ENCODE results near the gene WASHC4.
A peak's percentile ranks its signal among the peaks of the same experiment; 100 is the strongest.

The WASHC4 gene, protein sequence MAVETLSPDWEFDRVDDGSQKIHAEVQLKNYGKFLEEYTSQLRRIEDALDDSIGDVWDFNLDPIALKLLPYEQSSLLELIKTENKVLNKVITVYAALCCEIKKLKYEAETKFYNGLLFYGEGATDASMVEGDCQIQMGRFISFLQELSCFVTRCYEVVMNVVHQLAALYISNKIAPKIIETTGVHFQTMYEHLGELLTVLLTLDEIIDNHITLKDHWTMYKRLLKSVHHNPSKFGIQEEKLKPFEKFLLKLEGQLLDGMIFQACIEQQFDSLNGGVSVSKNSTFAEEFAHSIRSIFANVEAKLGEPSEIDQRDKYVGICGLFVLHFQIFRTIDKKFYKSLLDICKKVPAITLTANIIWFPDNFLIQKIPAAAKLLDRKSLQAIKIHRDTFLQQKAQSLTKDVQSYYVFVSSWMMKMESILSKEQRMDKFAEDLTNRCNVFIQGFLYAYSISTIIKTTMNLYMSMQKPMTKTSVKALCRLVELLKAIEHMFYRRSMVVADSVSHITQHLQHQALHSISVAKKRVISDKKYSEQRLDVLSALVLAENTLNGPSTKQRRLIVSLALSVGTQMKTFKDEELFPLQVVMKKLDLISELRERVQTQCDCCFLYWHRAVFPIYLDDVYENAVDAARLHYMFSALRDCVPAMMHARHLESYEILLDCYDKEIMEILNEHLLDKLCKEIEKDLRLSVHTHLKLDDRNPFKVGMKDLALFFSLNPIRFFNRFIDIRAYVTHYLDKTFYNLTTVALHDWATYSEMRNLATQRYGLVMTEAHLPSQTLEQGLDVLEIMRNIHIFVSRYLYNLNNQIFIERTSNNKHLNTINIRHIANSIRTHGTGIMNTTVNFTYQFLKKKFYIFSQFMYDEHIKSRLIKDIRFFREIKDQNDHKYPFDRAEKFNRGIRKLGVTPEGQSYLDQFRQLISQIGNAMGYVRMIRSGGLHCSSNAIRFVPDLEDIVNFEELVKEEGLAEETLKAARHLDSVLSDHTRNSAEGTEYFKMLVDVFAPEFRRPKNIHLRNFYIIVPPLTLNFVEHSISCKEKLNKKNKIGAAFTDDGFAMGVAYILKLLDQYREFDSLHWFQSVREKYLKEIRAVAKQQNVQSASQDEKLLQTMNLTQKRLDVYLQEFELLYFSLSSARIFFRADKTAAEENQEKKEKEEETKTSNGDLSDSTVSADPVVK

DNA sequence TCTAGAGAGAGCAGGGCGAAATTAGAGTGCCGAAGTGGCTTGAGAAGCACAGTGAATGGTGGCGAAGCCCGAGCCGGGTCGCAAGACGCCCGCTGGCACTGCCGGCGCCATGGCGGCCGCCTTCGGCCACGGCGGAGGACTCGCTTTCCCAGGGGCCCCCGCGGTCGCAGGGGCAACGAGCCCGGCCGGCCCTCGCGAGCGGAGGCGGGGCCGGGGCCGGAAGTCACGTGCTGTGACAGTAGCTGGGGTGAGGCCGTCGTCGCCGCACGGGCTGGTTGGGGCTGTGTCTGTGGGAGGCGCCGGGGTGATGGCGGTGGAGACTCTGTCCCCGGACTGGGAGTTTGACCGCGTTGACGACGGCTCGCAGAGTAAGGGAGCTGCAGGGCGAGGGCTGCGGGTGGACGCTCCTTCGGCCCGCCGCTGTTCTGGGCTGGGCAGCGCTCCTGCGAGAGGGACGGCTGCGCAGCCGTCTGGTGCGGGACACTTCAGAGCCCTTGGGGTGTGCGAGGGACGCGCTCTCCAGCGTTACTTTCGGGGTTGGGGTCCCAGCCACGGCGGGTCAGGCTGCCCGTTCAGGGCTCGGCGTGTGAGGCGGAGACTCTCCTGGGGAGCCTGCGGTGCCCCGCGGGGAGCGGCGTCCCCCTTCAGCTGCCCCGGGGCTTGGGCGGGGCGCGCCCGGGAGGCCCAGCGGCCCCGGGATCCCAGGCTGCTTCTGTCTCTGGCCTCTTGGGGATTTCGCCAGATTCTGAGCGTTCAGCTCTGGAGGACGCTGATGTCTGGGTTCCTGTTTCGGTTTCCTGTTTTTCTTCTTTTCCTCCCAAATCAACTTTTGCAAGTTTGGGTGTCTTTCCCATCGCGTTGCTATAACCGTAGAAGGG lies at the start of gene WASHC4:
Gene WASHC4 (plus strand): TSS at position 238 of the 878 bp plus-strand sequence. CDS start 70 bp downstream, at position 308.
- peak; percentile 93 for DNase-seq

DNA sequence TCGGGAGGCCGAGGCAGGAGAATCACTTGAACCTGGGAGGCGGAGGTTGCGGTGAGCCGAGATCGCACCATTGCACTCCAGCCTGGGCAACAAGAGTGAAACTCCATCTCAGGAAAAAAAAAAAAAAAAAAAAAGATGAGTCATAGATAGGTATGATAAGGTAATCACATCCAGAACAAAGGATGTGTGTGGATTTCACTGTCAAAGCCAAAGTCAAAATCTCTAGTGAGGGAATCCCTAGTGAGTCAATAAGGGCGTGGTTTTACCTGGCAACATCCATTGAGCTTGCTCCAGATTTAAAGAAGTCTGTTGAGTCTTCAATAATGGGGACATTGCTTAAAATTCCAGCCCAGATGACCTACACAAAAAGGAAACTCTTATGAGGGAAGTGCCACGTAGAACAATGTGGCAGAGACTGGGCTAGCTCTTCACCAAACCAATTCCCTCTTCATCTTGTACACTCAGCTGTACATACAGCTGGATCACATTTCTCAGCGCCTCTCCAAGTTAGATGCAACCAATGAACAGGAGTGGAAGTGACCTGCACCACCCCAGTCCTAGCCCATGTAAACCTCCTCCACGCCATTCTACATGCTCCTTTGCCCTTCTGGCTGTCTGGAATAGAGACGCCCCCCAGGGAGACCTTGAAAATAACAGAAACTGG lies 46.7 kb upstream of the WASHC4 start:
- DNase-seq: no peak

DNA sequence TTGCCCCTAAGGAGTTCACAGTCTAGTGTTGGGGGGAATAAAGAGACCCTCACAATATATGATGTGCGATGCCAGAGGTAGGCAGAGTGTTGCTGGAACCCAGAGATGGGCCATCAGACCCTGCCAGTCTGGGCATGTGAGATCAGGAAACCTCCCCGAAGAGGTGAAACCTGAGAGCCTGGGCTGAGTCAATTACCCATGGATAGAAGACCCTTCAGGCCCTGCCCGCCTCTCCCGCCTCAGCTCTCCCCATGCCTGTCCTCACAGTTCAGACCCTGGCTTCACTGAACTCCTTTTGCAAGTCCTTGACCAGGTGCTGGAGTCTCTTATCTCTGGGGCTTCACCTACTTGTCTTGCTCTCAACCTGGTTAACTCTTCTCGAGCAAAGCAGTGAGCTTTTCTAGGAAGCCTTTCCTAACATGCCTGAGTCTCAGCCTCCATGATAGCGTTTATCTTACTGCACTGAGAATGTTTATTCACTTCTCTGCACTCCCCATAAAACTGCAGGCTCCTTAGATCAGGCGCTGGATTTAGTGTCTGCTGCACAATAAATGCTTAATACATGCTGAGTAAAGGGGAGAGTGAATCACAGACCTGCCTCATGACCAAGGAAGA lies 42.9 kb upstream of the WASHC4 start:
- DNase-seq: no peak

DNA sequence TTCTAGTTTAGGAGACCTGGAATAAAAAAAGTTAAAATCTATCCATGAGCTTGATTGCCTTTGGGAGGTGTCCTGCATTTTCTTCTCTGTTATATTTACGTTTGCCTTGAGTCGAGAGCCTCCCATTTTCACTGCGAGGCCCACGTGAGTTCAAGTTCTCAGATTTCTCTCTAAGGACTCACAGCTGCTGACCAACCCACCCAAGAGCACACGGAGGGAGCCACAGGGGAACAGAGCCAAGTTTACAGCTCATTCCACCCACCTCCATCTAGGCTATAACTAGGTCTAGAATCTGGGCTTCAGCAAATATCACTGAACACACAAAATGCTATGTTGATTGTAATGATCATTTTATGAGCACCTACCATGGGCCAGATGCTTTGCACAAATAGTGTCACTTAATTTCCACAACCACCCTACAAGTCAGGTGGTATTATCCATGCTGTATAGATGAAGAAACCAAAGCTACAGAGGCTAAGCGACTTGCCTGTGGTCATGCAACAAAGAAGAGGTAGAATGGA lies 40.0 kb upstream of the WASHC4 start:
- no peak for DNase-seq

DNA sequence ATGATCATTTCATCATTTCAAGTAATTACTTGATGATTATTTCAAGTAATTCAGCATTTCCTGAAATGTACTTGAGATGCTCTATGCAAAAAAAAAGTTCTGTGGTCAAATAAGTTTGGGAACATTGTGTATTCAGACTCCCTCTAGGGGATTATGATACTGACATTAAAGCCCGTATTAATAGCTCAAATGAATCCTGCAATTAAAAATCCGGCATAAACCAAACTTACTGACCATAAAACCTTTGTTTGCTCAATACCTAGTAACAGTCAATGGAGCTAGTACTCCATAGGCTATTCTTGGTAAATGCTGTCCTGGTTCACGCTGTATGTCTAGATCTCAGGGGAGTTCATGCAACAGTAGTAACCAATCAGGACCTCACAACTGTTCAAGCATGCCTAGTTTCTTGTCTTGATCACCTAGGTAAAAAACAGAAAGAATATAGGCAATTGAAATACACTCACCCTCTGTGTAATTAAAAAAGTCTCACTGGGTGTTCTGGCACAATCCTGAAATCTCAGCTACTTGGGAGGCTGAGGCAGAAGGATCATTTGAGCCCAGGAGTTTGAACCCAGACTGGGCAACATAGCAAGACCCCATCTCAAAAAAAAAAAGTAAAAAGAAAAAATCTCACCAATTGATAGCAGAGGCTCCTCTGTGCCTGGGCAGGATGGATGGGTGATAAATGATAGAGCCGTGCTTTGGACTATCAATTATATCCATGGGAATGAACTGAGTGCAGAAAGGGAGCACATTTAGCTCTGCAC lies 37.4 kb upstream of the WASHC4 start:
- DNase-seq: no peak

DNA sequence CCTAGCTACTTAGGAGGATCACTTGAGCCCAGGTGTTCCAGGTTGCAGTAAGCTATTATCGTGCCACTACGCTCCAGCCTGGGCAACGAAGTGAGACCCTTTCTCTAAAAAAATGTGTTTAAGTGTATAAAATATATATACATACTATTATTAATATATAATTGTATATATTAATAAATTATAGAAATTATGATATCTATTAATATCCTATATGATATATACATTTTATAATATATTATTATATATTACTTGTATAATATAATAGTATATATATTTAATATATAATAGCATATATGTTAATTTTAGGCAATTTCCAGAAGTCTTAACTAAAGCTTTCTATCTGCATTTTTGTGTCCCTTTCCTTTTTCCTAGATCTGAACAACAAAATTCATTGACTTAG lies 35.5 kb upstream of the WASHC4 start:
- DNase-seq: no peak

DNA sequence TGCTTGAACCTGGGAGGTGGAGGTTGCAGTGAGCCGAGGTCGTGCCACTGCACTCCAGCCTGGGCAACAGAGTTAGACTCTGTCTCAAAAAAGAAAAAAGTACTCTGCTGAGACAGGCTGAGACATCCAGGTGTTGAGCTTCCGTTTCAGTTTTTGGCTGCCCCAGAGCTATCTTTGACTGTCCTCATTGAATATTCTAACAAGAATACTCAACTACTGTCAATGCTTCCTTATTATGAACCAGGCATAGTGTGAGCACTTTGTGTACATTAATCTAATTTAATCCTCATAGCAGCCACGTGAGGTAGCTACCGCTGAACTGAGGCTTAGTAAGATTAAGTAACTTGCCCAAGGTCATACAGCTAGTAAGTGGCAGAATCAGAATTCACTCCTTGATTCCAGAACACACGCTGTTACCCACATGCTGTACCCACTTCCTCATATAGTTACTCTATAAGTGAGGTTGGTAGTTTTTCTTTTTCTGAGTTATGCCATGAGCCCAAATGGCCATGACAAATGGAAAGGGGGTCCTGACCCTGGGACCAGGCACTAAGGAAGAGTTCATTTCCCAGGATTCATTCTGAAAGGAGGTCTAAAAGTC lies 34.5 kb upstream of the WASHC4 start:
- DNase-seq: no peak

DNA sequence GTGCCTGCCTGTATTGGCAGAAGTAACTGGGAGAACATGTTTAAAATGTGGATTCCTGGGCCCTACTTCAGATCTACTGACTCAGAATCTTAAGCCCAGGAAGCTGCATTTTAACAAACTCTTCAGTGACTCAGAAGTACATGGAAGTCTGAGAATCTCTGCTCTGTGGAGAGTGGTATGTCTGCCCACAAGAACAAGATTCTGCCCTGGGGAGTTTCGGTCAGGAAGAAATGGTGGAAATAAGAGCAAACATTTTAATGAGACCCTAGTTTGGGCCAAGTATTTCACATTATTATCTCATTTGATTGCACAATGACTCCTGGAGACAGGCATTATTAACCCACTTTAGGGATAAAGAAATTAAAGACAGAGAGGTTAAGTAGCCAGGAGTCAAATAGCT lies 31.4 kb upstream of the WASHC4 start:
- DNase-seq: no peak

DNA sequence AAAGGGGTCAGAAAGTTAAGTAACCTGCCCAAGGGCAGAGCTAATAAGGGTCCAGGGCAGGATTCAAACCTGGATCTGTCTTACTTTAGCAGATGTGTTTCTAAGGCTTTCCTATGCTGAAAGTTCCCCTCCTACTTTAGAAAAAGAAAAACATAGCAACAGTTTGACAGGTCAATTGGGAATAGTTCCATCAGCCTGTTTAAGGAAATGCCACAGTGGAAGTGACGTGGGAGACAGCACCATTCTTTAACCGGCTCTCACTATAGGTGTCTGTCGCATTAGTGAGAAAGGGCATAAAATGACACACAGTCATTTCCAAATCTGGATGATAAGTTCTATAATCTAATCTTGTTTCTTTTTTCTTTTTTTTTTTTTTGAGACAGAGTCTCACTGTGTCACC lies 30.6 kb upstream of the WASHC4 start:
- DNase-seq: no peak

DNA sequence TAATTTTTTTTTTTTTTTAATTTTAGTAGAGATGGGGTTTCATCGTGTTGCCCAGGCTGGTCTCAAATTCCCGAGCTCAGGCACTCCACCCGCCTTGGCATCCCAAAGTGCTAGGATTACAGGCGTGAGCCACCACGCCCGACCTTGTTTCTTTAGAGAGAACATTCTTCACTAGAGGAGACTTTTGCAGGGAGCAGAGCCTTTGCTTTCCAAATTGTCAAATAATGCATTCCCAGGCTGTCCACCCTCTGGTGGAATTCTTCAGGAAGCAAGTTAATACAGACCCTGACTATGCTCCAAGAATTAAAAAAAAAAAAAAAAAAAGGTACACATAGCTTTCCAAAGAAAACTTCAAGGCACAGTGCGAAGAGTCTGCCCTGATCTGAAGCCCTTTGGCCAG lies 30.1 kb upstream of the WASHC4 start:
- no peak for DNase-seq

DNA sequence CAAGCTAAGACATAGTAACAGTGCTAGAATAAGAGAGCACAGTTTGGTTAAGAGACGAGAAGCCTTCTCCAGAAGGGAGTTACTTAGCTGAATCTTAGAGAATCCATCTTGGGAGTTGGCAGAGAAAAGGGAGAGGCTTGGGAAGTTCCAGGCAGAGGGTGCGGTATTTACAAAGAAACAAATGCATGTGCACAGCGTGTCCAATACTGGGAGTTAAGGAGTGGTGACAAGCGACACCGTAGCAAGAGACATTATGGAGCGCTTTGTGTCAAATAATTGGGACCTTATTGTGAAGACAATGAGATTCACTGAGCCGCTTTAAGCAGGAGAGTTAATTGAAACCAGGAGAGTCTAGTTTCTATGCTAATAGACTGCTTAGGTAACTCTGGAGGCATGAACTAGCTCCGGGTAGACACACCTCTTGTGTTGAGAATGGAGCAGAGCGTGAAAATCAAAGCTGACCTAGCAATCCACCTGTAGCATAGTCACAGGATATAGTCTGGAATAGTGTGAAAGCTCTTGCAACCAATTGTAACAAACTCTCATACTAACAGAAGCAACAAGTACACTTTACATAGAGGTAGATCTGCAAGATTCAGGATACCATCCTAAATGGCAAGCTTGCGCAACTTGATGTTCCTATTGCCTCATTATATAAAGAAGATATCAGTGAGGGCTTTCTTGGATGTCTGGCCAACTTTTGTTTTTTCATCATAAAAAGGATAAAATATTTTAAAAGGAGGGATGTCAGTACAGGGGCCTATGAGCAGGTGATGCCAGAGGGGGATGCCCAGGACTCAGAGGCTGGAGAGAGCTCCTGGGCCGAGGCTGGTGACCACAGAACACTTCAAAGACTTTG lies 28.6 kb upstream of the WASHC4 start:
- DNase-seq: no peak

DNA sequence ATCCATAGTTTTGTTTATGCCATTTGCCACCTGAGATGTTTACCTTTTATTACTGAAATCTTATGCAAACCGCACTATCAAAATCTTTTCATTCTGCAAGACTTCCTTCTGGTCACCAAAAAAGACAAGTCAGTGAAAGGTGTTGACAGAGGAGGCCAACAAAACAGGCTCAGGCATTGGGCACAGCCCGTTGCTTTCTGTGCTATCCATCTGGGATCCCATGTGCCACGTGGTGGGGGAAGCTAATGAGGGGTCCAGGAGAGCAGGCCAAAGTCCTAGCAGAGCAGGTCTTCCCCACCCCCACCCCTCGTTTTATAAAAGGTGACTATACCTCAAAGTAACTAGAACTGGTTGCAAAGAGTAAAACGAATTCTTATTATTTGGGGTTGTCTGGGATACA lies 24.5 kb upstream of the WASHC4 start:
- DNase-seq: no peak

DNA sequence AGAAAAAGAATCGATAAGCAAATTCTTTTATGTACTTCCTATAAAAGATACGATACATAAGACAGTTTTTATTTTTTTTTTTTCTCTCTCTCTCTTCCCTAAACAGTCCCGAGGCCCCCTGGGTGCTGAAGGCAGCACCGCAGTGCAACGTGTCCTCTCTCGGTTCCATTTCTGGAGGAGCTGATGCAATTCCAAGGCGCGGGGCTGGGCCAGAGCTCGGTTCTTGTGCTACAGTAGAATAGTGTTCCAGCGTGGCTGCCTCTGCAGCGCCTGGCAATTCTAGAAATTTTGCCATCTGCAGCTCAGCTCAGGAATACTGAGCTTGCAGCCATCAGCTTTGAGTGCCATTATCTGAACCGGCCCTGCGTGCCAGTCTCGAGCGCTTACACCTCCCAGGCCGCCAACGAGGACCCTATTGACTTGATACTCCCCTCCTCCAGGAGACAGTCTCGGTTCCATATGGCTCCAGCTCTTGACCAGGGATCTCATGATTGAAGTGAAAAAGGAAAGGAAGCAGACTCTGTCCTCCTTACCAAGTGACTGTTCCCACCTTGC lies 23.9 kb upstream of the WASHC4 start:
- DNase-seq: no peak

DNA sequence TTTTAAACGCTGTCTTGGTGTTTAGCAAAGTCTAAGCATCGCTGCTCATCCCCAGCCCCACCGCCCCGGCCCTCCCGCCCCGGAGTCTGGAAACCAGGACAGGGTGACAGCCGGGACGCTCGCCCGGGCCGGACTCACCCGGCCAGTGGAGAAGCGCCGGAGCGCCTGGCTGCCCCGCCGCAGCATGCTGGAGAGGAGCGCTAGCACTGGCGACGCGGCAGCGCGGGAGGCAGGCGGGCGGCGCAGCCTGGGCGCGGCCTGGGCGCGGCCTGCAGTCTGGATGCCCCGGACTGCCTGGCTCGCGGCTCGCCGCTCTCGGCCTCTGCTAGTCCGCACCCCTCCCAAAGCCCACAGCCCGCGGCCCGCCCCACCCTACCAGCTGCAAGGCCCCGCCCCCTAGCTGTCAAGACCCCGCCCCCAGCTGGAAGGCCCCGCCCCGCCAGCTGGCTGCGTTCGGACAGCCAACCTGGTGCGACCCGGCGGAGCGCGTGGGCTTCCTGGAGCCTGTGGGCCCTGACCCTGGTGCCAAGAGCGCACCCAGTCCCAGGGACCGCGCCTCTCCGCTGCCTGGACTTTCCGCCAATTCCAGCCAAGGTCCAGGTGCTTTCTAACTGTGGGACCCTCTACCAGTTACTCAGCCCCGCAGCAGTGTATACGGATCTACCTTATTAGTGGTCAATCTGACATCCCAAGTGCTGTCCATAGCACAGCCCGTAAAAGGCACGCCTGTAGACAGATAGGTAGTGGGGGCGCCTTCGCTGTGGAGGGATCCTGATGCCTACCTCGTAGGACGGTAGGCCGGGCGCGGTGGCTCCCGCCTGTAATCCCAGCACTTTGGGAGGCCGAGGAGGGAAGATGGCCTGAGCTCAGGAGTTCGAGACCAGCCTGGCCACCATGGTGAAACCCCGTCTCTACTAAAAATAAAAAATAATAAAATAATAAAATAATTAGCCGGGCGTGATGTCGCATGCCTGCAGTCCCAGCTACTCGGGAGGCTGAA lies 23.0 kb upstream of the WASHC4 start, which contains the start of gene ALDH1L2:
Gene ALDH1L2 (minus strand): TSS at position 208 of the 1,000 bp plus-strand sequence. CDS start 22 bp downstream, at position 186.
- DNase-seq: peak; percentile 34

DNA sequence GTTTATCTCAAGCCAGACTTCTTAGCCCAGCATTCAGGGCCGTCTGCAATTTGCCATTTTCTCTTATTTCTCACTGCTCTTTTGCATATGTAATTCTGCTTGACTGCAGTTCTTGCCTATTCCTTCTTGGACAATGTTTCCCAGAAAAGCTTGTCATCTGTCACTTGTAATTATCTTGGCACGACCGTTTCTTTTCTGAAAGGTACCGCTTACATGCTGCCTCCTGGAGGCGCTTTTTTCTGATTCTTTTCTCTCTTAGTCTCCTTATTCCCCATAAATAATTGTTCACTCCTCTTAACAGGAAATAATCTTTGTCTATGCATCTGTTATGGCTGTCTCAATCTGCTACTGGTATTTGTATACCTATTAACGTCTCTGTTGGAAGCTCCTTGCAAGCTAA lies 22.0 kb upstream of the WASHC4 start:
- no peak for DNase-seq

DNA sequence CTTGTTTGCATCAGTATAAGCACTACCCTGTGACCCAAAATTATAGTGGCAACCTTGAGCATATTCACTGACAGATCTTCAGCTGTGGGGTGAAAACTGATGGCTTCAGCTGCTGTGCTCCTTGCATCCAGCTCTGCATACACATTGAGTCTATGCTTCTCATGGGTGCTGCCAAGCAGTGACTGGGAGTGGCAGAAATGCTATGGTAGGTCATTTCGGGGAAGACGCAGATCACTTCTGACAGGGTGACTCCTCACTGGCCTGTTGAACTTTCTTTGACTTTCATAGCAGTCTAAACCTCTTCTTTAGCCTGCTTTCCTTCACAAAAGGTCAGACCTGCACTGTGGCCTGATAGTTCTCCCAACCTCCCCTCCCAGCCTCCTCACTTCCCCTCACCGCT lies 17.7 kb upstream of the WASHC4 start:
- DNase-seq: no peak

DNA sequence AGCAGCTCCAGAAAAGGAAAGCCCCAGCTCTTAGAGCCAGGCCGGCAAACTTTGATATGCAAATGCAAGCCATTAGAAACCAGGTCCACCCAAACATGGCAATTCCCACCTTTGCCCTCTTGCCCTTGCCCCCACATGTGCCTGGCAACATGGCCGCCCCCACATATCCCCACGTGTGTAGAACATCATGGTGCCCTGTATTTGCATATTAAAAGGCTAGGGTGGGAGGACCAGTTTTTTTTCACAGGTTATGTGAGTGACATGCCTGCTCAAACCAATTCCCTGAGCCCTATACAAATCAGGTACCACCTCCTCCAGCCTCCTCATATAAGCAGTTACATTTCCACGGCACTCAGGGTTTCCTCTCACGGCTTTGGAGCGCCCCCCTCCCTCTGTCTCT lies 17.2 kb upstream of the WASHC4 start:
- no peak for DNase-seq

Measured in stimulated activated naive CD4-positive, alpha-beta T cell treated with Interleukin-2 at 50 U/mL for 16 hours (primary cell).